HG03060 (cell line): ENCODE results near the gene ARHGEF10L.

Source experiments
- ATAC-seq: cut with Tn5 transposase; IDR thresholded peaks from one replicate; pipeline ENCODE4 v1.9.1; 2021; ENCODE audit warnings: low read depth, moderate number of reproducible peaks; ENCODE audit not compliant: unreplicated experiment

Gene ARHGEF10L

DNA sequence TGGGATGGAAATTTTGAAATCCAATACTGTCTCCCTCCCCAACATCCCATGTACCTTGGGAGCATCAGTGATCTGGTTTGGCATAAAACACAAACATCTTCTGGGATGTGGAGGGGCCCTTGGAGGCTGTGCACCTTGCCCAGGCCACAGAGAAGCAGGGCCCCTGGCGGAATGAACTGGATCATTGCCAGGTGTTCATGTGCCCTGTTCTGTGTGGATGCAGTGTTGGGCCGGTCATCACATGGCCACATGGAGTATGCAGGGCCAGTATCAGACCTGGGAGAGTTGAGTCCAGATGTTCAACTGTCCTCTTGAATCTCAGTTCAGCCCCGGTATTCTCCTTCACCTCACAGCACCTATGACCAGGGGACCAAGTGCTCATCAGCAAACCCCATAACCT lies 26.9 kb downstream of the ARHGEF10L start:
- ATAC-seq = no peak

DNA sequence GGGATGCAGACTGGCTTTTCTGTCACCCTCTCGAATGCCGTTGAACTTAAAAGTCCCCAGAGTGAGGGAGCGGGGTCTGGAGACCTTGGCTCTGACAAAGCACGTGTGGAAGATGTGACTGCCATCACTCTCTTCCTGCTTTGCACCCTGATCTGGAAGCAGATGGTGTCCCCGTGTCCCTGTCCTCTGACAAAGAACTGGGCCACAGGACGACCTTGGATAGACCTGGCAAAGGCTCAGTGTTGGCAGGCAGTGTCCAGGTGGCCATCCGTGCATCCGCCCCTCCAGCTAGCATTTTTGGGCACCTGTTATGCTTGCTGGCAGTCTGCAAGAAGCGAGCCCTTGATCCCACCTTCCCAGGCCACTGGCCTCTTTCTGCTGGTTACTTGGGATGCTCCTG lies 27.4 kb downstream of the ARHGEF10L start:
- ATAC-seq = no peak

DNA sequence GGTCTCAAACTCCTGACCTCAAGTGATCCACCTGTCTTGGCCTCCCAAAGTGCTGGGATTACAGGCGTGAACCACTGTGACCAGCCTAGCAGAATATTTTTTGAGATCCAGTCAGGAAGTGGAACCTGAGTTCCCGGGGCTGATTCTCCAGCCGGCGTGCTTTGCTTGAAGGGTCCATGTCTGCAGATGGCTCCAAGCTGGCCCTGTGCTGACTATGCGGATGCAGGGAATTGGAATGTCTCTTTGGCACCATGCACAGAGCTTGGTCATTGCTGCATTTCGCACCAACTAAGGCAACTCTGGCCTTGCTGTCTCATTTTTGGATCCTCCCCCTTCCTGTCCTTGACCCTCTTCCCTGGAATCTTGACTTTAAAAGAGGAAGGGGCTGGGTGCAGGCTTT lies 28.1 kb downstream of the ARHGEF10L start:
- ATAC-seq = no peak

DNA sequence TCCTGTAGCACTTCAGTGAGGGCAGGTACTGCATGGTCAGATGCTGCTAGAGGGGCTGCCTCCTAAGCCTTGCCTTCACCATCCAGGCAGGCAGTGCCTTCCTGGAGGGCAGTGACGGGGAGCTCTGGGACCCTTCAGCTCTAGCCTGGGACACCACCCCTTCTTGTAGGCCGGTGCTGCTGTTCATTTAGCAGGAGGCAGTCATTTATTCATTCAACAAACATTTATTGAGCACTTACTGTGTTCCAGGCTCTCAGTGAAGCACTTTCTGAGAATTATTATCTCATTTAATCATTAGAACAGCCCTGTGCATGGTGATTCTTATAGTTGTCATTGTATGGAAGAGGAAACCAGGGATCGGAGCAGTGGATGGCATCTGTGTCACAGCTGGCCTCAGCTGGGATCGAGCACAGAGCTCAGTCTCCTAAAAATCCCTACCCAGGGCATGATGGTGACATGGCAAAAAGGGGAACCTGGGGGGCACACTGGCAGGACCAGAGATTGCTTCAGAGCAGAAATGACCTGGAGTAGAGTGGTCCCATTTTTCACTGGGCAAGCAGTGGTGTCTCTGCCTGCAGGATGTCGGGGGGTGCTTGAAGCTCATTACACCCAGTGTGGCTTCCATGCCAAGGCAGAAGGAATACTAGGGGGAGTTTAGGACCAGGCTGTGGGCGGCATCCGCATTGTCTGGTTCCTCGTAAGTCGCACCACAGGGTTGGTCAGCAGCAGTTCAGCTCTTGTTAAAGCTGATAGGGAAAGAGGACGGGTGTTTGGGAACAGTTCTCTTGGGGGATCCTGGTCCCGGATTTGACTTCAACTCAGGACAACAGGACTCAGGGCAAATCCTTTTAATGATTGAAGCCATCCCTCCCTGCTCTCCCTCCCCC lies 28.8 kb downstream of the ARHGEF10L start:
- no peak for ATAC-seq

DNA sequence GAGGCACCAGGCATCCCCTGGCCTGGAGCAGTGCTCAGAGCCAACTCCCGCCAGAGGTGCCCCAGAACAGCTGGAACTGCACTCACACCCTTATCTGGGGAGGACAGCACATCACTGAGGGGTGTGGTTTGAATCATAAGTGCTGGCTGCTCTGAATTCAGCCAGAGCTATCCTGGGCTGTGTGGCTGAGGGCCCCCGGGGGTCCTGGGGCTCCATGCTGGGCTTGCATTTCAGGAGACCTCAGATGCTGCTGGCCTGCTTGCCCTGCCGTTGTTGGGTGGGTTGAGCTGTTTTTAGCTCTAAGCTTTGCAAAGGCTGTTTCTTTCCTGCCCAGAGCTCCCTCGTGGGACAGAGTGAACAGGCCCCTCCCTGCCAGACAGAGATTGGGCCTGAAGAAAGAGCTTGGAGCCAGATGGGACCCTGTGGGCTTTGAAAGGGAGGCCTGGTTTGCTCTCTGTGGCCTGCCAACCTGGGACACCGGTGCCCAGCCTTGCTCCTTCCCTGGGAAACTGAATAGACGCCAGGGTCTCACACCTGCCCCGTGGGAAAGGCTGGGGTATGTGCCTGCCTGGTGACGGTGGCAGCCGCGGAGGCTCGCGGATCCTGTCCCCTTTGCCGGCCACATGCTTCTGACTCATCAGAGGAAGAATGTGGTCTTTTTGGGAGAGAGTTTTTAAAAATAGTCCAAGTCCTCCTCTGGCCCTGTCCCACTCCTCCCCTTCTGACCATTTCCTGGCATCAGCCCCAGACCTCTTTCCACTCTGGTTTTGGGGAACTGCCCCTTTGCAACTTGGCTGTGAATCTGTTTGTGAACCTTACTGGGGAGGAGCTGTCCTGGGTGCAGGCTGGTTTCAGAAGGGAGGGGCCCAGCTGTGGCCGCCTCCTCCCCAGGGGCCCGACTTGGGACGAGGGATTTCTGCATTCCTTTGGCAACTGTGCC lies 30.0 kb downstream of the ARHGEF10L start:
- no peak for ATAC-seq

DNA sequence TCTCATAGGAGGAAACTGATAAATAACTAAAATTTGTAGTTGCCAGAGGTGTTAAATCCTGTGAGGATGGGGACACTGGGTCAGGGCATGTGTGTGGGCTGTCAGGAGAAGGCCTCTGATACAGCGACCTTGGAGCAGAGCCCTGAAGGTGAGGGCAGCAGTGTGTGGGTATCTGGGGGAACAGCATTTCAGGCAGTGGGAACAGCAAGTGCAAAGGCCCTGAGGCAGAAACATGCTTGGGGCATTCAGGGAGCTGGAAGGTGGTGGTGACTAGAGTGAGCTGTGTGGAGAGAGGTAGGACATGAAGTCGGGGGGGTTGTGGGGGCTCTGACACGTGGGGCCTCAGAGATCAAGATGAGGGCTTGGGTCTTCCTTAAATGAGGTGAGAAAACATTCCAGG lies 30.7 kb downstream of the ARHGEF10L start:
- ATAC-seq = no peak

DNA sequence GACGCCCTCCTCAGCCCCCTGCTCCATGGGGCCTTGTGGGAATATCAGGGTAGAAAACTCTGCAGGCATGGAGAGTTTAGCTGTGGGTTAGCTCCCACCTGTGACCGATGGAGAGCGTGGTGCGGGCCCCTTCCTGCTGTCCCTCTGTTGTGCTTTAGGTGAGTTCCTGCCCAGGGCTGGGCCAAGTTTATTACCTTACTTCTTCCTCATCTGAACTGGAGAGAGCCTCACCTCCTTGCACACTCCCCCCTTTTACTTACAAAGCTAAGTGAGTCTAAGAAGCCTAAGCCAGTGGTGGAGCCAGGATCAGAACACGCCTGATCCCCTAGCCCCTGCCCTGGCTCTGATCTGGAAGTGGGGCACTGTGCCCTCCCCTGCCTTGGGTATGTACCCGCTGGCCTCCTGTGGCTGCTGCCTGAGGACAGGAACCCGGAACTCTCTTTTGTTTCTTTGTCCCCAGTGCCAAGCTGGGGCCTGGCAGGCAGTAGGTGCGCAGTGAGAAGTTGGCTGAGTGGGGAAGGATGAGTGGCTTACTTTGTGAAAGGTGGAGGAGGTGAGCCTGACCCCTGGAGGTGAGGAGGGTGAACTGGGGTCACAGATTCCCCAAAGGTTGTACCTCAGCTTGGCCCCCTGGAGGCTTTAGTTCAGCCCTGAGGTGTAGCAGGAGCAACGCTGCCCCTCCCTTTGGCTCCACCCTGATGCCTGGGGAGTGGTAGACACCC lies 32.9 kb downstream of the ARHGEF10L start:
- ATAC-seq = no peak

DNA sequence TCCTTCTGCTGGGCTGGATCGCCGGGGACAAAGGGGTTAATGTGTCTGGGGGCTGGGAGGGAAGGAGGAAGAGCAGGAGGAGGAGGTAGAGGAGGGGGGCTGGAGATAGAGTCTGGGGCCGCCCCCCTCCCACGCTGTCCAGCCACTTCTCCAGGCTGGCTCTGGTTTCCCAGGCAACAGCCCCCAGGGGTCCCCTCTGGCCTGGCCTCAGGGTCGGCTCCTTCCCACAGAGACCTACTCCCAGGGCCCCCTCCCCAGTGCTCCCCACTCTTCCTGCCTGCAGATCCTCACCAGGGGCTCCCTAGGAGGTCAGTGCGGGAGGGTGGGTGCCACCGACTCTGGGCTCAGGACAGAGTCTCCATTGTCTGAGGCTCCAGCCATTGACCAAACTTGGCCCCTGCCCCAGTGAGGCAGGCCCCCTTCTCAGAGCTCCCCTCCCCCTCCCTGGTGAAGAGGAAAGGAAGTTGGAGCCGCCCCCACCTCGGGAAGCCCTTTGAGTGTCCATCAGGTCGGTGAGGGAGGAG lies 34.1 kb downstream of the ARHGEF10L start:
- ATAC-seq = no peak

DNA sequence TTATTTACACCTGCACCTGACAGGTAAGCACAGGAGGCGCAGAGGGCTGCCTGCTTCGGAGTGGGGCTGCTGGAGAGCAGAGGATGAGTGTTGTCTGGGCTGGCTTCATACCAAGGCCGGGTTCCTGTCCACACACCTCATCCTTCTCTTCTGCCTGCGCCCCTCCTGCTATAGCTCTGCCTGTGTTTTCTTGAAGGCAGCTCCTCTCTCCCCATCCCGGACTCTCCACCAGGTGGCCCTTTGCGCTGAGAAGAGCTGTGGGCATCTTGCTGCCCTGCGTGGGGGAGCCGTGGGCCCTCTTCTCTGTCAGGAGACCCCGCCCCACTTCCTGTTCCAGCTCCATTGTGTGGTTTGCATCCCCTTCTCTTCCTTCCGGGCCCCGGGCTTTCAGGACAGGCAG lies 35.0 kb downstream of the ARHGEF10L start:
- ATAC-seq = no peak

DNA sequence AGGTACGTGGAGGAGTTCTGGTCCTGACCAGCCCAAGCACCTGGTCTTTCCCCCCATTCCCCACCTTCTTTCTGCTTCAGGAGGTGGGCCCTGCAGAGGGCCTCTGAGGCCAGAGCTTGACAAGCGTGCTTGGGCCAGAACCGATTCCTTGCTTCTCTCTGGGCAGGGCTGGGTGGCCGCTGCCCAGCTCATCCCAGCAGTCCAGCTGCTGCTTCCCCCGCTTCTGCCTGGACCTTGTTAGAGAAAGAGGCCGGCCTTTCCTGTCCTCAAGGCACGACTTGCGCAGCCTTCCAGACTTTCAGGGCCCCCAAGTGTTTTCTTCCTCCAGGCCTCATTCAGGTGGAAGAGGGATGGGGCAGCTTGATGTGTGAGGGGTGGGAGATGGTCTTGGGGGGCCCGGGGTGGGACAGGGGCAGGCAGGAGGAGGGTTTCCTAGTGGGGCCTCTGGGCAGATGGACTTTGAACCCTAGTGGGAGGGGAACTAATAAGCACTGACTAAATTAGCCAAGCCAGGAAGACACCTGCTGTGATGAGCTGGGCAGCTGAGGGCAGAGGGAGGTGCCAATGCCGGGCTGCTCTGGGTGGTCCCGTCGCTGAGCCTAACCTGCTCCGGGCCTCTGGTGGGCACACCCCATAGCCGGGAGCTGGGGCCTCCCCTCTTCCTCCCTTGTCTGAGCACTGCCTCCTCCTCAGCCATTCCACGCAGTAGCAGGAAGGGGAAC lies 36.5 kb downstream of the ARHGEF10L start:
- no peak for ATAC-seq

DNA sequence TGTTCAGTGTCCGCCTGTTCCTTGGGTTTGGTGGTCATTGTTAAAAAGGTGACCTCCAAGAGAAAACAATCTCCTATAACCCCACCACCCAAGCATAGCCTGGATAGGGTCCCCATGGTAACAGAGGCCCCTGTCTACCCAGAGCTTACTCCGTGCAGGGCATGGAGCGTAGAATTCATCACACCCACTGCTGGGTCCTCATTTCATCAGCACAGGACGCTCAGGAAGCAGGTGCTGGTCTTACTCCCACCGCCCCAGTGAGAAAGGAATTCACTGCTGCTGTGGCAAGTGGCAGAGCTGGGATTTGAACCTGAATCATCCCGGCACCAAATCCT lies 37.0 kb downstream of the ARHGEF10L start:
- ATAC-seq = no peak

DNA sequence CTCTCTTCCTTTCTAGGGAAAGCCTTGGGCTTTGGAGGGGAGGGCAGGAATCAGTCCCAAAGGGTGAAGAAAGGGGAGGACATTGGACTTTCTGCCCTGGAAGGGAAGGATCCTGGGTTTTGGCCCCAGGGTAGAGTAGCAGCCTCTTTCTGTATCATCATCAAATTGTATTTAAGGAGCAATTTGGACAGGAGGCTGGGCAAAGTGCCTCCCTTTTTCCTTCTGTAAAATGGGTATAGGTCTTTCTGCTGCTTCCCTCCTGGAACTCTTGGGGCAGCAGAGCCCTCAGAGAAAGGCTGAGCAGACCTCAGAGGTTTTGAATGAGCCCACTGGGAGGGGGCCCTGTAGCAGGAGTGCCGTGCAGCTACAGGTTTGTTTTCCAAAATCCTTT lies 38.4 kb downstream of the ARHGEF10L start:
- no peak for ATAC-seq

DNA sequence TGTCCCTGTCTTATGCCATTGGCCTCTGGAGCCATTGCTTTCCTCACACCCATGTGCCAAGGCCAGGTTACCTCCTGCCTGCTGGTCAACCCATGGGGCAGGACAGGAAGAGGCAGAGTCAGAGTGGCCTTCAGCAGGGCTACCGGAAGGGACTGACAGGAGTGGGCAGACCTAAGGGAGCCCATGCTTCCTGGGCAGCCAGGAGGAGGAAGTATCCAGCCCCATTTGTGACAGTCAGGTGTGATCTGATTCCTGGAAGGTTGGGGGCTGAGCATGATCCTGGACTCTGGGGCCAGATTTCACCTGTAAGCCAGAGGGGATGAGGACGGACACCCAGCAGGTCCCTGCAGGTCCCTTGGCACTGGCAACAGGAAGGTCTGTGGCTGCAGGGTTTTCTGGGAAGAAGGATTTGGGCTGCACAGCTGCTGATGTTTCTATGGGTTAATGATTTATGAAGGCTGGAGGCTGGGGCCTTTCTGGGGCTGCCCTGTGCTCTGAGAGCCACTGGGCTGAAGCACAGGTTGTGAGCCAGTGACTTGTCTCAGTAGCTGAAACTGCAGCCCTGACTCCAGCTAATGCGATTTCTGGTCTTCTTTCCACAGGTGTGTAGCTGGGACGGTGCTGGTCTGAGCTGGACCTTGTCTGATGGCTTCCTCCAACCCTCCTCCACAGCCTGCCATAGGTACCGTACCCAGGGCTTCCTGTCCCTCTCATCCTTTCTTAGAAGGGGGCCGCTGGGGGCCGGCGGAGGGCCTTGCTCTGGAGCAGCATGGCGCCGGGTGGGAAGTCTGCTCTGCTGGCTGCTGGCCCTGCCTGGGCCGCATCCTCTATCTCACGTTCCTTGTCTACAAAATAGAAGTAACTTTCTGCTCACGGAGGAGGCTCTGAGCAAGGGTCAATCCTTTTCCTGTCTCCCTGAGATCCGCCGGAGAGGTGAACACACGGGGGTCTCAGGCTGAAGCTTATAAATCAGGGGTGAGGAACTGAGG lies 40.7 kb downstream of the ARHGEF10L start:
- no peak for ATAC-seq

DNA sequence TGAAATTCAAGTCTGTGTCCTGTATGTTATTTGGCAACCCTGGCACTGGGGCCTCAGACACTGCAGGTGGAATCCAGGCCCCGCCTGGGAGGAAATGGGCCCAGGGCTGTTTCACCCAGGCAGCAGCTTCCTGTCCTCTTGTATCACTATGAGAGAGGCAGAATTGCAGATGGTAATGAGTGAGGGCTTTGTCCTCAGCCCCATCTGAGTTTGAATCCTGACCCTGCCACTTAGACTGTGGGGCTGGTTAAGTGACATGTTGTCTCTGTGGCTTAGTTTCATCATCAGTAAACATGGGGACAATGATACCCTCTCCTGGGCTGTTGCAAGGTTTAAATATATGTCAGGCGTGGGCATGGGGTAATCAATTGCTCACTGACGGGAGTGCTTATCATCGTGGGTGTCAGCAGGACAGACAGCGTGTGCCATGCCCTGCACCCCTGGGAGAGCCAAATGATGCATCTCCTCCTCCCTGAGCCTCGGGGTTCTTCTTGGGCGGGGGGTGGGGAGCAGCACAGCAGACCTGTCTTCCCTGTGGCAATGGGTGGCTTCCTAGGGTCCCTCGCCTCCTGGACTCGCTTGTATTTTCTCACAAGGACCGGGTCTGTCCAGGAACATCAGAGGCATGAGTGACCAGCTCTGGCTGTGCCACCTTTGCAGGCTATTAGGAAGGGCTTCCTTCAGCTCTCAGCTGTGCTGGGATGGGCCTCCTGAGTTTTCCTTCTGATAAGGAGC lies 42.1 kb downstream of the ARHGEF10L start:
- ATAC-seq = no peak

DNA sequence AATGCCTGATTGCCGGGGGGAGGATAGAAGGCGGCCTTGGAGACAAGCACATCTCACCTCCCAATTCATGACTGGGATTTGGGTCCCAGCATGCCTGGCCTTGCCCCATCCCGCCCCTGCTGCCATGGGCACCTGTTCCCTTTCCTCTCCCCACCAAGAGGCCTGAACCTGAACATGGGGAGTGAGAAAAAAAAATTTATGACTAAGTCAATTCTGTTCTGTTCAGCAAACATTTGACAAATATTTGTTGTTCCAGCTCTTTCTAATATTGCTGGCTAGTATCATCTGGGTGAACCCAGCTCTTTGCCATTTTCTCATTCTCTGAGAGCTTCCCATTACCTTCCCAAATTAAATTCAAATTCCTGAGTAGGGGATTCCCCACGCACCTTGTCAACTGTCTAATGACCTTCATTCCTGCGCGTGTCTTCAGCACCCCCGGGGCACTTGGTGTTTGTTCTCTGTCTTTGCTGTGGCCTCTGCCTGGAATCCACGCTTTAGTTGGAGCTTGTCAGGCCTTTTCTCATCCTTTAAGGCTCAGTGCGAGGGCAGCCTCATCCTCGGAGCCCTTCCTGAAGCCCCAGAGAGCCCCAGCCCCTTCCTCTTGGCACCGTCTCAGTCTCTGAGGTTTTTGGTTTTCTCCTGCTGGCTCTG lies 42.8 kb downstream of the ARHGEF10L start:
- no peak for ATAC-seq

DNA sequence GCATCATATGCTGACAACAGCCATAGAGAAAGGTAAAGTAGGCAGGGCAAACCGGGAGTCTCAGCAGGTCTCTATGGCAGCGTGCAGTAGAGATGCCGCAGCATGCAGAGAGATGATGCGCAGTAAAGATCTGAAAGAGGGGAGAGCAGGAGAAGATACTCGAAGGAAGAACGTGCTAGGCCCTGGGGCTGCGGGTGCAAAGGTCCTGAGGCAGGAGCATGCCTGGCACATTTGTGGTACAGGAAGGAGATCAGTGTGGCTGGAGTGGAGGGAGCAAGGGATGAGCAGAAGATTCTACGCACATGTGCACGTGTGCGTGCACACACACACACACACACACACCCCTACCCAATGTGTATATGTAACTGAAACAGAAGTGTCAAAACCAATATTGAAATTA lies 45.0 kb downstream of the ARHGEF10L start:
- ATAC-seq = no peak

DNA sequence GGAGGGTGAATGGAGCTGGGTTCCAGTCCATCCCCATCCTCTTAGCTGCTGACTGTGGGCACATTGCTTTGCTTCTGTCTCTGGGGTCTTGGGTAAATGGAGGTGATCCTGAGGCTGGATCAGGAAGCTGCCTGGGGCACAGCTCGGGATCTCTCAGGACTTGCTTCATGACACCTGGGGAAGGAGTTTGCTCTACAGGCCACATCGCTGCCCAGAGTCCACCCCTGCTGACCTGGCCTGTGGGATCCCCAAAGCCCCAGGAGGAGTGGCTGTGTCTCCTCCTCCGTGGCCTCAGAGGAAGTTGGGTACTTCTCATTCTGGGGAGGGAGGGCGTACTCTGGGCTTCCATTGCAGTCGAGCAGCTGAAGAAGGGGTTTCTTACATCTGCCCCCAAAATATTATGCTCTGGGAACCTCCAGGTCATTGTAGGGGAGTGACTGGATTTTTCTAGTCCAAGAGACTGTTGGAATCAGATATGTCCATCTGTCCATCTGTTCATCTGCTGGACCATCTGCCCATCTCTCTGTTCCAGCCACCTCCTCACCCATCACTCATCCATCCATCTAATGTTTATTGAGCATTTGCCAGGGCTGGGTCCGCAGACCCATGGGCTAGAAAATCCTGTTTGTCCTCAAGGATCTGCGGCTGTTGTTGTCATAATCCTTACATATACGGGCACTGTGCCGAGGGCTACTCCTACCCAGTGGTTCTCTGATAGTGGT lies 45.9 kb downstream of the ARHGEF10L start:
- ATAC-seq = no peak
